ENCODE data around the gene LMTK3.

DNA sequence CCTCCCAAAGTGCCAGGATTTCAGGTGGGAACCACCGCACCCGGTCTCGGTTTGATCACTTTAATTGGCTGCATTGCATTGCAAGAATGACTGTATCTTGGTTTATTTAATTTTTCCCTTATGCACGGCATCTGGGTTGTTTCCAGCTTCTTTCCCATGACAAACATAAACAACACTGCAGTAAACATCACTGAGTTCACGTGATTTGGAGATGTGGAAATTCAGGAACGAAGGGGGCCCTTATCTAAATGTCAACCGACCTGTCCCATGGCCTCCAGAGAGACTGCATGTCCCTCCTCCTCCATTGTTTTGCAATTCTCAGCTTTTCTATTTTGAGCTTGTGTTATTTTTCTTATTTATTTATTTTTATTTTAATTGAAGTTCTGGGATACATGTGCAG lies 25.9 kb upstream of the LMTK3 start:
- TF ChIP-seq, protein P1, sequence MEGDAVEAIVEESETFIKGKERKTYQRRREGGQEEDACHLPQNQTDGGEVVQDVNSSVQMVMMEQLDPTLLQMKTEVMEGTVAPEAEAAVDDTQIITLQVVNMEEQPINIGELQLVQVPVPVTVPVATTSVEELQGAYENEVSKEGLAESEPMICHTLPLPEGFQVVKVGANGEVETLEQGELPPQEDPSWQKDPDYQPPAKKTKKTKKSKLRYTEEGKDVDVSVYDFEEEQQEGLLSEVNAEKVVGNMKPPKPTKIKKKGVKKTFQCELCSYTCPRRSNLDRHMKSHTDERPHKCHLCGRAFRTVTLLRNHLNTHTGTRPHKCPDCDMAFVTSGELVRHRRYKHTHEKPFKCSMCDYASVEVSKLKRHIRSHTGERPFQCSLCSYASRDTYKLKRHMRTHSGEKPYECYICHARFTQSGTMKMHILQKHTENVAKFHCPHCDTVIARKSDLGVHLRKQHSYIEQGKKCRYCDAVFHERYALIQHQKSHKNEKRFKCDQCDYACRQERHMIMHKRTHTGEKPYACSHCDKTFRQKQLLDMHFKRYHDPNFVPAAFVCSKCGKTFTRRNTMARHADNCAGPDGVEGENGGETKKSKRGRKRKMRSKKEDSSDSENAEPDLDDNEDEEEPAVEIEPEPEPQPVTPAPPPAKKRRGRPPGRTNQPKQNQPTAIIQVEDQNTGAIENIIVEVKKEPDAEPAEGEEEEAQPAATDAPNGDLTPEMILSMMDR (IDR thresholded peaks at IDR 0.05) = no peak
- no peak for TF ChIP-seq POLR2A (IDR thresholded peaks at IDR 0.05)
